CD14-positive monocyte (primary cell): ENCODE data around the gene ZNF101. TPM values are rescaled to one million over a fixed set of nuclear protein-coding genes. Genes with fewer than 3 reads are reported as not detected.
"Not testable (repeated sequence)": the region's sequence is repeated elsewhere in the genome, so short reads cannot be mapped to it uniquely, and the experiment has no call there.

Source experiments
- DNase-seq, 3 donors: peaks; one replicate each; pipeline ENCODE4 v3.0.0-alpha.2; 2011 to 2022
- H2AFZ ChIP-seq: 2 replicates; pipeline ENCODE4 v1.6.0; 2012; ENCODE audit warnings: mild to moderate bottlenecking, low read depth, low read length, inconsistent platforms; ENCODE audit not compliant: insufficient read depth, poor library complexity, severe bottlenecking
- H3K27ac ChIP-seq, 2 donors: 1 replicate in 1 of 2; 2 replicates in 1 of 2; pipeline ENCODE4 v1.5.1; 2012 to 2013; ENCODE audit warnings: low read length in 2 of 2, control low read depth in 1 of 2, inconsistent platforms in 1 of 2, low read depth in 1 of 2, mild to moderate bottlenecking in 1 of 2
- H3K27me3 ChIP-seq, 2 donors: one replicate each; pipeline versions ENCODE4 v1.6.0 to v1.6.1; 2011 to 2013; ENCODE audit warnings: low read length in 2 of 2; ENCODE audit not compliant: control insufficient read depth in 2 of 2, insufficient read depth in 2 of 2
- H3K36me3 ChIP-seq, 2 donors: replicated peaks in 1 of 2; 1 replicate in 1 of 2; 2 replicates in 1 of 2; pipeline versions ENCODE4 v1.5.1 to v1.6.1; 2012 to 2013; ENCODE audit warnings: low read length in 2 of 2, control low read depth in 1 of 2, inconsistent platforms in 1 of 2, mild to moderate bottlenecking in 1 of 2; ENCODE audit not compliant: insufficient read depth in 2 of 2, control insufficient read depth in 1 of 2
- H3K4me1 ChIP-seq, 2 donors: 1 replicate in 1 of 2; 2 replicates in 1 of 2; pipeline versions ENCODE4 v1.5.1 to v1.6.1; 2012 to 2013; ENCODE audit warnings: low read length in 2 of 2, control low read depth in 1 of 2, inconsistent platforms in 1 of 2, mild to moderate bottlenecking in 1 of 2, moderate library complexity in 1 of 2; ENCODE audit not compliant: insufficient read depth in 2 of 2, control insufficient read depth in 1 of 2
- H3K4me2 ChIP-seq: replicated peaks from 2 replicates; pipeline ENCODE3; 2012; ENCODE audit warnings: low read length, moderate library complexity, mild to moderate bottlenecking; ENCODE audit not compliant: poor library complexity, severe bottlenecking; ENCODE audit errors: extremely low read depth
- H3K4me3 ChIP-seq, 3 experiments: fragments of 200-600 bp in 1 of 3; sonication (generic) in 1 of 3; replicated peaks in 1 of 3; 1 replicate in 2 of 3; 2 replicates in 1 of 3; pipeline ENCODE4 v1.5.1; 2011 to 2013; ENCODE audit warnings: low read length in 3 of 3, mild to moderate bottlenecking in 3 of 3, control low read depth in 2 of 3, low read depth in 2 of 3, inconsistent platforms in 1 of 3, moderate library complexity in 1 of 3
- H3K79me2 ChIP-seq: 2 replicates; pipeline ENCODE4 v1.6.0; 2012; ENCODE audit warnings: mild to moderate bottlenecking, control low read depth, inconsistent platforms, low read length, moderate library complexity; ENCODE audit not compliant: insufficient read depth
- H3K9ac ChIP-seq: 2 replicates; pipeline ENCODE4 v1.6.0; 2017; ENCODE audit warnings: low read length, mild to moderate bottlenecking; ENCODE audit not compliant: insufficient read depth, poor library complexity, severe bottlenecking
- H3K9me3 ChIP-seq, 2 donors: replicated peaks in 1 of 2; 1 replicate in 1 of 2; 2 replicates in 1 of 2; pipeline versions ENCODE4 v1.5.1 to v1.6.1; 2012 to 2013; ENCODE audit warnings: low read length in 2 of 2, control low read depth in 1 of 2; ENCODE audit not compliant: control insufficient read depth in 1 of 2, insufficient read depth in 1 of 2
- H4K20me1 ChIP-seq: 2 replicates; pipeline ENCODE4 v1.6.0; 2012; ENCODE audit warnings: mild to moderate bottlenecking, low read length, control low read depth, moderate library complexity; ENCODE audit not compliant: insufficient read depth
- H3K27ac Mint-ChIP-seq, 7 donors: one replicate each; pipeline ENCODE4 v1.8.0; 2020; ENCODE audit warnings: mild to moderate bottlenecking in 7 of 7, mixed read lengths in 7 of 7, moderate library complexity in 6 of 7, inconsistent platforms in 2 of 7
- H3K27me3 Mint-ChIP-seq, 3 donors: one replicate each; pipeline ENCODE4 v1.8.0; 2021 to 2022; ENCODE audit warnings: low read depth in 3 of 3, mild to moderate bottlenecking in 3 of 3, mixed read lengths in 3 of 3, moderate library complexity in 3 of 3, inconsistent platforms in 1 of 3
- H3K36me3 Mint-ChIP-seq, 2 donors: one replicate each; pipeline ENCODE4 v1.8.0; 2020; ENCODE audit warnings: mixed read lengths in 2 of 2, inconsistent platforms in 1 of 2, mild to moderate bottlenecking in 1 of 2
- H3K4me1 Mint-ChIP-seq: one replicate; pipeline ENCODE4 v1.8.0; 2020; ENCODE audit warnings: mild to moderate bottlenecking, mixed read lengths
- H3K4me3 Mint-ChIP-seq, 2 donors: one replicate each; pipeline ENCODE4 v1.8.0; 2020; ENCODE audit warnings: mild to moderate bottlenecking in 2 of 2, mixed read lengths in 2 of 2, moderate library complexity in 1 of 2
- H3K9me3 Mint-ChIP-seq, 7 donors: one replicate each; pipeline ENCODE4 v1.8.0; 2020 to 2022; ENCODE audit warnings: mixed read lengths in 7 of 7, mild to moderate bottlenecking in 6 of 7, moderate library complexity in 6 of 7, inconsistent platforms in 2 of 7
- CTCF ChIP-seq: fragments of 200-600 bp; IDR thresholded peaks from one replicate; pipeline ENCODE4 v1.8.0; 2022; ENCODE audit warnings: antibody characterized with exemption, mild to moderate bottlenecking
- WGBS: methylation state at CpG from one replicate; pipeline ENCODE4 v1.1.5; 2013; ENCODE audit warnings: missing lambda C conversion rate; ENCODE audit not compliant: insufficient coverage; 5-methylcytosine and 5-hydroxymethylcytosine counted together
- intact Hi-C, 2 donors: fragments of 100-400 bp; cut with micrococcal nuclease; formaldehyde crosslinking; loops; one replicate each; pipeline versions ENCODE4 v1.15.0 to v1.15.1; 2023
- polyA plus RNA-seq, 3 donors: library from polyadenylated mRNA; depleted of rRNA in 1 of 3; unstranded in 2 of 3; stranded (reverse) in 1 of 3; fragments of 300-500 nt in 2 of 3; fragments of >200 nt in 1 of 3; fragmentation: Illumina TruSeq in 2 of 3; gene quantifications; 1 replicate in 2 of 3; 2 replicates in 1 of 3; pipeline ENCODE4 v1.2.3, GENCODE V29; 2012 to 2021

The ZNF101 gene
- polyA plus RNA-seq, 3 donors, result 4.5 to 8.4 (median 5.5) TPM

GRCh38 chr19:19697589-19697988 is 28.9 kb downstream of the ZNF101 start:
- TF ChIP-seq CTCF, result no peak
- H3K27me3 Mint-ChIP-seq, result peaks cover 0 to 1% (median 0%) of the 10 kb centered on the region in 3 donors

GRCh38 chr19:19700493-19700892 is 31.9 kb downstream of the ZNF101 start:
- H3K4me3 ChIP-seq, H3K27me3 ChIP-seq, H3K27me3 Mint-ChIP-seq, intact Hi-C loops, H3K9ac ChIP-seq, H3K79me2 ChIP-seq, H3K4me1 Mint-ChIP-seq, H3K27ac ChIP-seq, H3K27ac Mint-ChIP-seq, H2AFZ ChIP-seq, H3K4me1 ChIP-seq, H3K4me2 ChIP-seq, H3K36me3 ChIP-seq, H4K20me1 ChIP-seq, H3K4me3 Mint-ChIP-seq, DNase-seq: not testable (repeated sequence)
- H3K36me3 Mint-ChIP-seq, result peaks cover 0 to 15% of the 10 kb centered on the region in 2 donors
- H3K9me3 ChIP-seq, result peaks cover 86 to 96% of the 10 kb centered on the region in 2 donors
- WGBS, result no CpG with 5 or more reads among the region's 1 CpG
- peaks cover 34 to 95% (median 90%) of the 10 kb centered on the region in 7 donors for H3K9me3 Mint-ChIP-seq

More at GRCh38 chr19:19697589-19697988, 28.9 kb downstream of the ZNF101 start:
- no peaks in the 10 kb centered on the region for H3K4me1 ChIP-seq
- intact Hi-C loops, result no loop called here
- no peak for DNase-seq
- no peaks in the 10 kb centered on the region for H3K36me3 ChIP-seq
- H4K20me1 ChIP-seq, result no peaks in the 10 kb centered on the region
- Mint-ChIP-seq H3K27ac (no peak overlapping the region), H3K4me3 (no peak overlapping the region), H3K36me3 (peaks cover 0 to 2% of the 10 kb centered on the region in 2 donors), H3K9me3 (peaks cover 13 to 93% (median 85%) of the 10 kb centered on the region in 7 donors), H3K4me1 (no peaks in the 10 kb centered on the region)
- no peak overlapping the region for H3K4me2 ChIP-seq
- no peaks in the 10 kb centered on the region for H3K27me3 ChIP-seq
- H3K79me2 ChIP-seq, result no peaks in the 10 kb centered on the region
- 100% methylated on average over 3 of the region's 5 CpGs for WGBS
- H3K9ac ChIP-seq, result no peak overlapping the region
- no peak overlapping the region for H2AFZ ChIP-seq
- no peak overlapping the region for H3K27ac ChIP-seq
- H3K9me3 ChIP-seq, result peaks cover 84 to 87% of the 10 kb centered on the region in 2 donors
- H3K4me3 ChIP-seq, result no peak overlapping the region
